Measurements from ENCODE around the gene ADAM22. TPM values are rescaled to one million over a fixed set of nuclear protein-coding genes. Genes with fewer than 3 reads are reported as not detected.
"Not testable (repeated sequence)": the region's sequence is repeated elsewhere in the genome, so short reads cannot be mapped to it uniquely, and the experiment has no call there.

The ADAM22 gene
- total and polyA plus RNA-seq, 10 donors: 0.43 to 4.4 (median 3.0) TPM

- Histone ChIP-seq H3K9me3 (no peaks in the 10 kb centered on the region), H3K27ac (peak overlapping the region in 5 of 8 donors; percentile 71 to 86 (median 76)), H3K4me1 (peaks cover 4 to 26% (median 13%) of the 10 kb centered on the region in 6 donors), H3K27me3 (replicated peaks in 1 of 7) (no peaks in the 10 kb centered on the region), H3K36me3 (peaks cover 0 to 6% (median 0%) of the 10 kb centered on the region in 6 donors), H3K4me3 (peak overlapping the region; percentile 60 to 97 (median 86))
- TF ChIP-seq POLR2AphosphoS5 (IDR thresholded peaks at IDR 0.05) (peak in 1 of 3 donors; percentile 31), POLR2A (IDR thresholded peaks at IDR 0.05) (no peak)
- peak; percentile 81 for DNase-seq
- intact Hi-C loops (cut with DNase I; ENCODE audit: low total_unique reads): no loop called here
- 4 to 7% (median 5%) methylated on average over 47 of the region's 47 CpGs for WGBS, 5 donors
Observed at GRCh38 chr7:87934699-87935383, 790 bp downstream of the ADAM22 start.

GRCh38 chr7:87935384-87935706, 1.3 kb downstream of the ADAM22 start:
- no peak for DNase-seq
- TF ChIP-seq CTCF (IDR thresholded peaks at IDR 0.05 in 8 of 11, conservative IDR thresholded peaks at IDR 0.05 in 3 of 11): no peak
- TF ChIP-seq POLR2A (IDR thresholded peaks at IDR 0.05): no peak
- TF ChIP-seq POLR2AphosphoS5 (IDR thresholded peaks at IDR 0.05): no peak
- 54 to 64% (median 55%) methylated on average over 8 of the region's 8 CpGs for WGBS, 5 donors
- Histone ChIP-seq H3K4me3 (peak overlapping the region in 7 of 8 donors; percentile 82 to 97 (median 86)), H3K27ac (no peak overlapping the region), H3K9me3 (no peaks in the 10 kb centered on the region), H3K27me3 (replicated peaks in 1 of 7) (no peaks in the 10 kb centered on the region), H3K36me3 (peaks cover 0 to 6% (median 0%) of the 10 kb centered on the region in 6 donors), H3K4me1 (peaks cover 4 to 26% (median 13%) of the 10 kb centered on the region in 6 donors)
- intact Hi-C loops (cut with DNase I; ENCODE audit: low total_unique reads): no loop called here

GRCh38 chr7:87941138-87941537, 7.1 kb downstream of the ADAM22 start:
- TF ChIP-seq POLR2A (IDR thresholded peaks at IDR 0.05) (no peak), POLR2AphosphoS5 (IDR thresholded peaks at IDR 0.05) (no peak), CTCF (IDR thresholded peaks at IDR 0.05 in 8 of 11, conservative IDR thresholded peaks at IDR 0.05 in 3 of 11) (no peak)
- 76 to 88% (median 85%) methylated on average over 4 of the region's 4 CpGs for WGBS, 5 donors

GRCh38 chr7:87944547-87944946, 10.5 kb downstream of the ADAM22 start:
- DNase-seq: no peak
- intact Hi-C loops (cut with DNase I; ENCODE audit: low total_unique reads): no loop called here
- no peaks in the 10 kb centered on the region for H3K27me3 ChIP-seq (replicated peaks in 1 of 7)
- TF ChIP-seq POLR2A (IDR thresholded peaks at IDR 0.05): no peak
- no peak for TF ChIP-seq POLR2AphosphoS5 (IDR thresholded peaks at IDR 0.05)
- H3K4me3 ChIP-seq: no peak overlapping the region
- WGBS, 5 donors: 69 to 80% (median 77%) methylated on average over 3 of the region's 3 CpGs
- H3K36me3 ChIP-seq: no peaks in the 10 kb centered on the region
- H3K27ac ChIP-seq: no peak overlapping the region
- H3K4me1 ChIP-seq: no peaks in the 10 kb centered on the region
- H3K9me3 ChIP-seq: no peaks in the 10 kb centered on the region

More at GRCh38 chr7:87941138-87941537, 7.1 kb downstream of the ADAM22 start:
- H3K4me3 ChIP-seq: no peak overlapping the region
- no peak overlapping the region for H3K27ac ChIP-seq
- H3K4me1 ChIP-seq: no peaks in the 10 kb centered on the region
- H3K9me3 ChIP-seq: no peaks in the 10 kb centered on the region
- DNase-seq: no peak
- intact Hi-C loops (cut with DNase I; ENCODE audit: low total_unique reads): no loop called here
- H3K36me3 ChIP-seq: peaks cover 0 to 6% (median 0%) of the 10 kb centered on the region in 6 donors
- H3K27me3 ChIP-seq (replicated peaks in 1 of 7): no peaks in the 10 kb centered on the region

GRCh38 chr7:87945926-87946325, 11.9 kb downstream of the ADAM22 start:
- H3K27me3 ChIP-seq (replicated peaks in 1 of 7); H3K9me3 ChIP-seq; DNase-seq; H3K27ac ChIP-seq; H3K4me3 ChIP-seq; intact Hi-C loops (cut with DNase I; ENCODE audit: low total_unique reads); H3K4me1 ChIP-seq; H3K36me3 ChIP-seq: not testable (repeated sequence)

Measured in spleen (tissue), 11 donors.